Measurements from ENCODE around the gene PRRT3. TPM values are rescaled to one million over a fixed set of nuclear protein-coding genes. Genes with fewer than 3 reads are reported as not detected.

The PRRT3 gene
- total and polyA plus RNA-seq, 2 of the 4 experiments (the other 2 are of a cell fraction) = 0.72 to 4.2 TPM

GRCh38 chr3:9970020-9970652 lies 17.9 kb upstream of the PRRT3 start:
- peak overlapping the region in 1 of 2 experiments; percentile 71; a peak in 3 of 4 replicates for H4K8ac ChIP-seq (ENCODE audit: low read depth in 2 of 2, low read length in 2 of 2)
- H3K4me1 ChIP-seq (ENCODE audit: control insufficient read depth, insufficient read depth, low read length) = peaks cover 10% of the 10 kb centered on the region
- WGBS, 2 experiments (ENCODE audit: extremely low coverage in 2 of 2, insufficient read length in 1 of 2) = no CpG with 5 or more reads among the region's 3 CpGs
- peak overlapping the region; percentile 32; the same call in 1 of the 2 replicates for H3K9ac ChIP-seq (ENCODE audit: low read depth, low read length)
- H4K91ac ChIP-seq (ENCODE audit: insufficient read depth, low read depth, low read length) = peak overlapping the region; percentile 77; the same call in 1 of the 2 replicates
- peak overlapping the region; percentile 85 for H3K4me2 ChIP-seq (ENCODE audit: low read depth, low read length)
- peak overlapping the region; percentile 90 for H4K5ac ChIP-seq (ENCODE audit: low read depth, low read length)
- ChIA-PET CTCF (no interaction called here), POLR2A (ENCODE audit: unreplicated experiment) (no interaction called here)
- in situ Hi-C loops (cut with MboI; ENCODE audit: low sequenced_read_pairs) (no loop called here), dilution Hi-C loops (cut with HindIII; ENCODE audit: low sequenced_read_pairs, unreplicated experiment) (no loop called here), intact Hi-C loops (cut with micrococcal nuclease) (no loop called here)
- peak overlapping the region; percentile 92 for H3K4ac ChIP-seq (ENCODE audit: low read depth, low read length)
- H3K18ac ChIP-seq (ENCODE audit: low read depth, low read length) = peak overlapping the region; percentile 97
- H2BK120ac ChIP-seq (ENCODE audit: low read depth, low read length) = peak overlapping the region; percentile 78
- H2BK15ac ChIP-seq (ENCODE audit: low read depth, low read length) = peak overlapping the region; percentile 9; the same call in 1 of the 3 replicates
- H3K36me3 ChIP-seq (ENCODE audit: control insufficient read depth, insufficient read depth, low read length) = peaks cover 28% of the 10 kb centered on the region
- peak; percentile 36; the same call in 1 of the 2 replicates for TF ChIP-seq FOS (IDR thresholded peaks at IDR 0.05; ENCODE audit: low read depth, low read length)
- no peak for TF ChIP-seq POLR2A (IDR thresholded peaks at IDR 0.05; ENCODE audit: low read depth, low read length)
- TF ChIP-seq NFE2L2 (IDR thresholded peaks at IDR 0.05; ENCODE audit: low read depth, low read length) = peak; percentile 47; the same call in 1 of the 2 replicates
- TF ChIP-seq USF2 (IDR thresholded peaks at IDR 0.05; ENCODE audit: low read depth, low read length) = no peak
- peak; percentile 80 for TF ChIP-seq CEBPB (IDR thresholded peaks at IDR 0.05; ENCODE audit: low read depth, low read length)
- no peak overlapping the region for H3K14ac ChIP-seq (replicated peaks; ENCODE audit: low read depth, low read length)
- peak overlapping the region; percentile 89 for H2BK5ac ChIP-seq (ENCODE audit: low read depth, low read length, poor library complexity, severe bottlenecking)
- no peak overlapping the region for H3K4me3 ChIP-seq (ENCODE audit: insufficient read depth, low read depth, low read length)
- H3K23ac ChIP-seq (ENCODE audit: low read depth, low read length) = peak overlapping the region; percentile 89
- no peaks in the 10 kb centered on the region for H3K27me3 ChIP-seq (ENCODE audit: control insufficient read depth, insufficient read depth, low read length)
- no TSS peak for BruUV-seq (replicated peaks)
- peak; percentile 83 for DNase-seq
- no peak overlapping the region for H2AK9ac ChIP-seq (replicated peaks; ENCODE audit: low read depth, low read length, poor library complexity)
- peaks cover 6% of the 10 kb centered on the region; the same call in 1 of the 2 replicates for H4K20me1 ChIP-seq (ENCODE audit: insufficient read depth, low read length)
- H2AK5ac ChIP-seq (ENCODE audit: low read depth, low read length) = no peak overlapping the region
- peaks cover 8 to 28% of the 10 kb centered on the region in 2 experiments for H3K79me1 ChIP-seq (ENCODE audit: low read depth in 1 of 2, low read length in 2 of 2)
- H3K27ac ChIP-seq (ENCODE audit: insufficient read depth, low read length) = peak overlapping the region; percentile 94
- no peak overlapping the region; the same call in 1 of the 2 replicates for H2BK20ac ChIP-seq (ENCODE audit: low read depth, low read length)
- H2AFZ ChIP-seq (replicated peaks; ENCODE audit: low read length, poor library complexity) = no peak overlapping the region
- H3K56ac ChIP-seq (ENCODE audit: extremely low read depth, insufficient read depth, low read length) = peak overlapping the region; percentile 5; the same call in 1 of the 2 replicates
- ATAC-seq (ENCODE audit: low read depth) = peak; percentile 89
- peaks cover 10% of the 10 kb centered on the region for H3K9me1 ChIP-seq (ENCODE audit: insufficient read depth, low read length)
- H3K9me3 ChIP-seq (ENCODE audit: control insufficient read depth, insufficient read depth, low read length) = no peaks in the 10 kb centered on the region
